ENCODE data around the gene SLC38A8.

Gene SLC38A8

GRCh38 chr16:83967838-83968305 is 74.7 kb downstream of the SLC38A8 start, which contains the start of gene NECAB2:
TSS of gene NECAB2 (plus strand) at chr16:83968244. CDS start at chr16:83968649, 405 bp downstream.
- peak; percentile 51 for DNase-seq

GRCh38 chr16:83967091-83967490 is 75.5 kb downstream of the SLC38A8 start:
- DNase-seq: no peak

- DNase-seq: no peak
These were observed 76.4 kb downstream of the SLC38A8 start for GRCh38 chr16:83966153-83966696.

GRCh38 chr16:83965444-83966152 is 77.0 kb downstream of the SLC38A8 start:
- DNase-seq: no peak

- no peak for DNase-seq
These were observed 77.7 kb downstream of the SLC38A8 start for GRCh38 chr16:83964684-83965443.

- no peak for DNase-seq
These were observed 79.1 kb downstream of the SLC38A8 start for GRCh38 chr16:83963277-83964119.

GRCh38 chr16:83961591-83961990 is 81.0 kb downstream of the SLC38A8 start:
- no peak for DNase-seq

- no peak for DNase-seq
These were observed 81.9 kb downstream of the SLC38A8 start for GRCh38 chr16:83960521-83961249.
